Measurements from ENCODE around the gene VAV2. TPM values are rescaled to one million over a fixed set of nuclear protein-coding genes. Genes with fewer than 3 reads are reported as not detected.

Gene VAV2
- total RNA-seq, 1 donor from 2014 or later: 33.7 TPM

DNA sequence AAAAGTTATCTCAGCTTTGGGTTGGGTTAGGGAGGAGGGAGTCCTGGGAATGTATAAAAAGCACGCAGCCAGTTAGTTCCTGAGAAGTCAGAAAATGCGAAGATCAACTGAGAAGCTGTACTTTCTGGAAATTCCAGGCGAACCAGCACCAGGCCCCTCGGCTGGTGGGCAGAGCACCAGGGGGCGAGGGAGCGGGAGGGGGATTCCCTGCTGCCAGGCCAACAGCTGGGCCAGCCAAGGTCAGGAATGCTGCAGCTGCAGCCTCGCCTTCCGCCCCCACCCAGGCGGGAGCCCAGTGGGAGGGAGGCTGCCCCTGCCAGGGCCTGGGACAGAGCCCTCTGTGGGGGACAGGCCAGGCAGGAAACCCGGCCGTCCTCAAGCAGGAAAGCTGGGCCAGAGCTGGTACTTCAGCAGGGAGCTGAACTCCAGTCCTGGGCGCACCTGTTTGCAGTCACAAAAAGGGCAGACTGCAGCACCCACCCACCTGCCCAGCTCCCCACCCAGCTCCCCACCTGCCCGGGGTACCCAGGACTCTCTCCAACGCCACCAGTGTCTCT is 35.5 kb downstream of the VAV2 start:
- no peak for DNase-seq (ENCODE audit: extremely low read depth, low read depth, low spot score)

DNA sequence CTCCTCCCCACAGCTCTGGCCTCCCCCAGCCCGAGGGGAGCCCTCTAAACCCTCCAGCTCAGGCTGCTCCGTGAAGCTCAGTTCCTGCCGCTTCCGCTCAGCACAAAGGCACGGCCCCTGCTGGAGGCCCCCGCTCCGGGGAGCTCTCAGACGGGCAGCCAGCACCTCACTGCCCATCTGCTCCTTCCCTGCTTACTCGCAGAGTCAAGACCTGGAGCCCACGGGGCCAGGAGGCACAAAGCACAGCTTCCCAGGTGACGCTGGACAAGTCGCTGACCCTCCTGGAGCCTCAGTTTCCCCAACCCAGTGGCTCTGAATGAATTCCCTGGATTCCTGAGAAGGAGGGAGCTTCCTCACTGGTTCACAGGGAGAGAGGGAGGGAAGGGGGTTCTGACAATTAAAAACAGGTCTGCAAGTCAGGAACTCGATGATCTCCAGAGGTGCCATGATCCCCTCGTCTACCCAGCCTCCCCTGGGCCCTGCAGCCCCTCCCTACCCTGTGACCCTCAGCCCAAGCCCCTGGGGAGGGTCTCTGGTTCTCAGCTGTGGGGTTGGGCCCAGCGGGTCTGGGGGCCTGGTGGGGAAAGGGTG is 36.2 kb downstream of the VAV2 start:
- no peak for DNase-seq (ENCODE audit: extremely low read depth, low read depth, low spot score)

DNA sequence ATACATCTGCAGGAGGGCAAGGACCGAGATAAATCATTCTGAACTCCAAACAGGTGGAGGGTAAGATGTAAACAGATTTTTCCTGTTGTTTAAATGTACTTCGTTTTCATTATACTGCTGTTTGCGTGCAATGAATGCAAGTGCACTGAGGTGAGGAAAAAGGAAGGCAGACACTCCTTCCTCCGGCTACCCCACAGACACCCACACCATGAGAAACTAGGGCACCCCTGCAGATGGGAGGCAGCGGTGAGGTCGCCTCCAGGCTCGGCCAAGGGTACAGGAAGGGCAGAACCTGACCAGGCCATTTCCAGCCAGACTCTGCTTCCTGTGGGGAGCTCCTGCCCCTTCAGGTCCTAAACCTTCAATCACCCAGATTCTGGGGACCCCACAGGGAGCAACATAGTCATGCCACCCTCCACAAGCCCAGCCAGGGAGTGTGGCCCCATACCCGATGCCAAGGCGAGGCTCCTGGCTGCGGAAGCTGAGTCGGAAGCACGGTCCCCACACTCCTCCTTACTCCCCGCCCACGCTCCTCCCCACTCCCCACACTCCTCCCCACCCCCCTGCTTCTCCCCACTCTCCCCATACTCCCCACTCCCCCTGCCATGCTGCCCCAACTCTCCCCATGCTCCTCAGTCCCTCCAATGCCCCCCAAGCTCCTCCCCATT is 37.1 kb downstream of the VAV2 start:
- DNase-seq (ENCODE audit: extremely low read depth, low read depth, low spot score): no peak

DNA sequence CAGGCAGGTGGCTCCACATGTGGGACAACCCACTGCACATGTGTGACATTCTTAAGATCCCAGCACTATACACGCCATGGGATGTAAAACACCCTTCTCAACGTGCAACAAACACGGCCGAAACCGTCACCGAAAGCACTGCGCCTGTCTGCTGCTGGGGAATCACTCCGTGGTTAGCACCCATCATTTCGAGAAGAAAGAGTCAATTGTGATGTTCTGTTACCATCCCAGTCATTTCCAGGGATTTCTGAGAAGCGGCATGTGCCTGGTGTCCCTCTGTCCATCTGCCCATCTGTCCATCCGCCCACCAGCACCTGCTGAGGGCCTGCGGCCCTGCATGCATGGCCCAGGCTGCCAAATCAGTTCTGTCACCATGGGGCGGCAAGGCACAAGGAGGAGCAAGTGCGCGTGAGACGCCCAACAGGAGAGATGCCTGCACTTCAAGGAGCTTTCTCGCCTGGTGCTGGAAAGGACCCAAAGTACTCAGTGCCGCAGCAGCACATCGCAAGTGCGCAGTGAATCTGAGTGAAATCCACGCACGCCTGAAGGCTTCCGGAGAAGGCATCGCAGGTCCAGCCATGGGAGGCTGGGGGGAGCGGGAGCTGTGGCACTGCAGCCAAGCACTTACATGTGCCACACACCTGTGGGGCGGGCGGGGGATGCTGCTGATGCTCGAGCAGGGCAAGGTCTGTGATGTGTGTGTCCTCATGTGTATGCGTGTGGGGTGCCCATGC is 38.0 kb downstream of the VAV2 start:
- no peak for DNase-seq (ENCODE audit: extremely low read depth, low read depth, low spot score)

DNA sequence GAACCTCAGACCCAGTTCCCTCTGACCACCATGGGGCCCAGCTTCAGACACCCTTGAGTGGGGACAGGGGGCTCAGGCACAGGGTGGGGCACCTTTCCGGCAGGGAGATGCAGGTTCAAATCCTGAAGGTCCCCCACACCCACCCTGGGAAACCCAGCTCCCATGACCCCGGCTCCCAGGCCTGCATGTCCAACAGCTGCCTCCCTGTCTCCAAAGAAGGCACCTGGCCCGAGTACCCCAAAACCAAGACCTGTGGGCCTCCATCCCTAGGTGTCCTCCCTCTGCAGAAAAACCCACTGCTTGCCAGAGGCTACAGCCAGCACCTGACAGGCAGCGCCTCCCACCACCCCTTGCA is 38.5 kb downstream of the VAV2 start:
- DNase-seq (ENCODE audit: extremely low read depth, low read depth, low spot score): no peak

DNA sequence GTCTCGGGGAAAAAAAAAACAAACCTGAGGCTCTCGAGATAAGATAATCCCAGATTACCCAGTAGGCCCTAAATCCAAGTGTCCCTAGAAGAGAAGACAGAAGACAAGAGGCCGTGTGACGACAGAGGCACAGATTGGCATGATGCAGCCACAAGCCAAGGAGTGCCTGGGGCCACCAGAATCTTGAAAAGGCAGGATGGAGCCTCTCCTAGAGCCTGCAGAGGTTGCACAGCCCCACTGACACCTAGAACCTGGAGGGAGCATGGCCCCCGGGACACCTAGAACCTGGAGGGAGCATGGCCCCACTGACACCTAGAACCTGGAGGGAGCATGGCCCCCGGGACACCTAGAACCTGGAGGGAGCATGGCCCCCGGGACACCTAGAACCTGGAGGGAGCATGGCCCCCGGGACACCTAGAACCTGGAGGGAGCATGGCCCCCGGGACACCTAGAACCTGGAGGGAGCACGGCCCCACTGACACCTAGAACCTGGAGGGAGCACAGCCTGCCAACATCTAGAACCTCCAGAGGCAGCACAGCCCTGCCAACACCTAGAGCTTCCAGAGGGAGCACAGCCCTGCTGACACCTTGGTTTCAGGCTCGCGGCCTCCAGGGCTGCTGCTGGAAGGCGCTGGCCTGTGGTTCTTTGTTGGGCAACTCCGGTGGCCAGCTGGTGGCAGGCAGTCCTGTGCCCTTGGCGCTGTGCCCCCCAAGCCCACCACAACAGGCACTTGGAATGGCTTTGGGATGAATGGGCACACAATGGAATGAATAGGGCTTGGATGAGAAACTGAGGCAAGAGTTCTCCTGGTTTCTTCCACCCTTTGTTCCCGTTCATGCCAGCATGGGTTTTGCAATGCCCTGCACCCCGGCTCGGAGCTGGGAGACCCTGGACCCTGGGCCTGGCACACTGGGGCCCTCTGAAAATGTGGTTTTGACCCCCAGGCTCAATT is 39.2 kb downstream of the VAV2 start:
- DNase-seq (ENCODE audit: extremely low read depth, low read depth, low spot score): no peak

GRCh38 chr9:133951265-133951664 is 40.9 kb downstream of the VAV2 start:
- DNase-seq (ENCODE audit: extremely low read depth, low read depth, low spot score): no peak

- DNase-seq (ENCODE audit: extremely low read depth, low read depth, low spot score): no peak
Observed at GRCh38 chr9:133950629-133951111, 41.5 kb downstream of the VAV2 start.

DNA sequence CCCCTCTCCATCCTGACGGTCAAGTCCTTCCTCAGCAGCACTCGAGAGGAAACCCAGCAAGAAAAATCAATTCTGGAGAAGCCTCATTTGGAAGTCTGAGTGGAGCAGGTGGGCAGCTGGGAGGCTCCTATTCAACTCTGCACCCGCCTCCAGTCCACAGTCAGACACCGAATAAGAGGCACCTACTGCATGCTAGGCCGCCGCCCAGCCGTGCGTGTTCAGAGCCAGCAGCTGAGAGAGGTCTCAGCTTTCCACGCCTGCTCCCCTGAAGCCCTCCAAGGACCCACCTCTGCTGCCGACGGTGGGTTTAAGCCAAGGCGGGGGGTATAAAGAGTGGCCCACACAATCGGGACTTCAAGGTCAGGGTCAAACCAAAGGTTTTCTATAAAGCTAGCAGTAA is 41.9 kb downstream of the VAV2 start:
- DNase-seq (ENCODE audit: extremely low read depth, low read depth, low spot score): no peak

GRCh38 chr9:133949486-133950061 is 42.5 kb downstream of the VAV2 start:
- no peak for DNase-seq (ENCODE audit: extremely low read depth, low read depth, low spot score)

DNA sequence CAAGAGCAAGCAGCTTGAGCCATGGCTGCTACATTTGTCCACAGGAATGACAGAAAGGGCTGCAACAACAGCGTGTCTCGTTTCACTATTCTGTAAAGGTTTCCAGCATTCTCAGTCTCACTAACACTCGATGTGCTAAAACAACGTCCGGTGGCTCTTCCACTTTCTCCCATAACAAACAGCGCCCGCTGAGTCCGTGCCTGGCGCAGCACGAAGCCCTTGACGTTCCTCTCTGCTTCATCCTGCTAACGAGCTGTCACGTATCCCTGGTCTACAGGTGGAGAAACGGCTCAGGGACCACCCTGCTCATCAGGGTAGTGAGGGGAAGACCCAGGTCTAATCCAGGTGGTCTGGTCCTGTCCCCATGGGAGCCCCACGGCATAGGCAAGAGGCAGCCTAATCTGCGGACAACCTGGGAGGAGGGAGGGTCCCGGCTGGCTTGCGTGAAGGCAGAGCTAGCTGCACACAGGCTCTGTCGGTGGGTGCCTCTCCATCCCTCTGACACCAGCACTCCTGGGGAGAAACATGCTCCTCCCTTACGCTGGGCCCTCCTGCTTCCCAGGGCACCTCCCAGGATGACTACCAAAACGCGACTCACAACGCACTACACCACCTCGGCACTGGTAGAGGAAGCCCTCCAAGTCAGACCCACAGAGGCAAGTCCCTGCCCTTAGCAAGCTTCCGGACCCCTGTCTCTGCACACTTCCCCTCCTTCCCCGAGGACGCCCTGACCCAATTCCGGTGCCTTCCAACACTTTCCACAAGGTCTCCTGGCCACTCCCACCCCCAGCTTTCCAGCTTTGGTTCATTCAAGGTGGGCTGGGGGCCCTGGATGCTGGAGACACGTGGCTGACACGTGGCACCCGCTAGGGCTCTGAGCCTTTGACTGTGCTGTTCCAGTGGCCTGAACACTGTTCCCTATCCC is 43.3 kb downstream of the VAV2 start:
- DNase-seq (ENCODE audit: extremely low read depth, low read depth, low spot score): no peak

GRCh38 chr9:133948131-133948530 is 44.0 kb downstream of the VAV2 start:
- peak; percentile 50 for DNase-seq (ENCODE audit: extremely low read depth, low read depth, low spot score)

DNA sequence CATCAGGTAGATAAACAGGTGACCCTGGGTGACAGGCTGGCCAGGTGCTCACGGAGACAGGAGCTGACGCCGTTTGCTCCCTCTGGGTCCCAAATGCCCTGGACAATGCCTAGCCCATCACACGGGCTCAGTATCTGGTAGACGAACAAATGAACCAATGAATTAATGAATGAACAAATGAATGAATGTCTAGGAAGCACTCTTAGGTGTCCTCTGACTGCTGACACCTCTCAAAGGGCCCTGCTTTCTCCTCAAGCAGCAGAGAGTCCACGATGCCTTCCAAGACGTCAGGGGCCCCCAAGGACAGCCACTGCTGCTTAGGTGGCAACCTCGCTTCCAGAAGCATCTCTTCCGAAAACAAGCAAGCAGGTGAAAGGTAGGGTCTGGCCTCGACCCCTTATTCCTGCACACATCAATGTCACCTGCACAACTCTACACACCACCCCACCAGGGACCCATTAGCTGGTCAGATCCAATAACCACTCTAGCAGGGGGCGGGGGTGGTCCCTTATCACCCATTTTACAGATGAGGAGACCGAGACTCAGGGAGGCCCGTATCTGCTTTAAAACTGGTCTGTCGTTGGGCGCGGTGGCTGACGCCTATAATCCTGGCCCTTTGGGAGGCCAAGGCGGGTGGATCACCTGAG is 45.2 kb downstream of the VAV2 start:
- no peak for DNase-seq (ENCODE audit: extremely low read depth, low read depth, low spot score)

DNA sequence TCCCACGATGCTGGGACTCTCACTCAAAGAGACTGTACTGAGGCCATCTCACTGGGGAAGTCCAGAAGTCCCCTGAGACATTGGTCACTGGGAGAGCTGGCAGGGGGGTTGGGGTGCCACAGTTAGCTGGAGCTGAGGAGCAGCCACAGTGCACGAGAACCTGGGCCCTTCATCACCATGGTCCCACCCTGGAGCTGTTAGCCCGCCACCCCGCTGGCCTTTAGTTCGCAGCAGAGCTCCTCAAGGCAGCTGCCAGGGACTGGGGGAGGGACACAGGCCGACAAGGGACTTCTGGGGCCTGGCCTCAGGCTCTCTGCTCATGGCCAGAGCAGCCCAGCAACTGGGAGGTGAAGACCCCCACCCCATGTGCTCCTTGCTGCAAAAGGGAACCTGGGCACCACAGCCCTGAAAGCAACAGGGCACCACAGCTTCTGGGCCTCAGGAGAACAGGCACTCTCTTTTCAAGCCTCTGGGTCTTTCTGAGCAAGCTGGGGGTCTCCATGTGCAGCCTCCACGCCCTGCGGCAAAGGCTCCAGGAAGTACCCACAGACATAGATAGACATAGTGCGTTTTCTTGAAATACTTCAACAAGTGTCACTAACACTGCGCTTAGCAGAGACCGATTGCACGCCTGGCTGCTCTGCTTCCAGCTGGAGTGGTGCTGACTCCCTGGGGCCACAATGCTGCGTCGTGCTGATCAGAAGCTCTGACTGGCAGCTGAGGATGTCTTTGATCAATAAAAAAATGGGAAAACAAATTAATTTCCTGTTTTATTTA is 46.0 kb downstream of the VAV2 start:
- DNase-seq (ENCODE audit: extremely low read depth, low read depth, low spot score): no peak

- no peak for DNase-seq (ENCODE audit: extremely low read depth, low read depth, low spot score)
Observed at GRCh38 chr9:133945314-133945975, 46.7 kb downstream of the VAV2 start.

DNA sequence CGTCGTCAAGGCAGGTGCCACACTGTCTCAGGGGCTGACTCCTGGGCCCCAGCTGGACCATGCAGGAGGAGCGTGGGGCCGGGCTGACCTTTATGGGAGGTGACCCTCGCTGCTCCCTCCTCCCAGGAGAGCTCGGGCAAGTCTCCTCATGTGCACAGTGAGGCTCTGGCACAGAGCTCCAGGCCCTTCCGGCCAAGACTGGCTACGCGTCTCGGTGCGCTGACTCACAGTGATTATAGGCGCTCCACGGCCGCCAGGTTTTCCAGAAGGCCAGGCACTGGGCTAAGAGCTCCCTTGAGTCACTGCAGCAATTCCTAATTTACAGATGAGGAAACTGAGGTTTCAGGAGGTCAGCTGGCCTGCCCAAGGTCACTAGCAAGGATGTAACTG is 47.4 kb downstream of the VAV2 start:
- no peak for DNase-seq (ENCODE audit: extremely low read depth, low read depth, low spot score)
